Measurements from ENCODE around the gene COPS2. TPM values are rescaled to one million over a fixed set of nuclear protein-coding genes. Genes with fewer than 3 reads are reported as not detected.

COPS2 gene
- total RNA-seq, 4 donors from 2014 or later, result 37.2 to 59.5 (median 47.0) TPM

GRCh38 chr15:49121901-49122300 lies 33.5 kb downstream of the COPS2 start:
- WGBS, 2 donors, result 93 to 100% methylated on average over 1 of the region's 1 CpG
- DNase-seq, result no peak
- Histone ChIP-seq H3K36me3 (peaks cover 0 to 43% (median 0%) of the 10 kb centered on the region in 3 donors), H3K4me3 (no peak overlapping the region), H3K27ac (no peak overlapping the region), H3K27me3 (no peaks in the 10 kb centered on the region), H3K9me3 (no peaks in the 10 kb centered on the region), H3K4me1 (no peaks in the 10 kb centered on the region)
- TF ChIP-seq CTCF (IDR thresholded peaks at IDR 0.05) (no peak), POLR2A (IDR thresholded peaks at IDR 0.05) (no peak)
- intact Hi-C loops (cut with DNase I), result no loop called here

- no peak overlapping the region for H3K4me3 ChIP-seq
- H3K27ac ChIP-seq, result no peak overlapping the region
- intact Hi-C loops (cut with DNase I), result no loop called here
- H3K4me1 ChIP-seq, result no peaks in the 10 kb centered on the region
- WGBS, 2 donors, result 85% methylated on average over 4 of the region's 4 CpGs
- TF ChIP-seq POLR2A (IDR thresholded peaks at IDR 0.05) (no peak), CTCF (IDR thresholded peaks at IDR 0.05) (no peak)
- no peaks in the 10 kb centered on the region for H3K9me3 ChIP-seq
- H3K27me3 ChIP-seq, result no peaks in the 10 kb centered on the region
- H3K36me3 ChIP-seq, result peaks cover 0 to 34% (median 0%) of the 10 kb centered on the region in 3 donors
- DNase-seq, result no peak
Measured at GRCh38 chr15:49120832-49121231, 34.6 kb downstream of the COPS2 start.

- Histone ChIP-seq H3K36me3 (peaks cover 0 to 34% (median 0%) of the 10 kb centered on the region in 3 donors), H3K27me3 (no peaks in the 10 kb centered on the region), H3K4me1 (no peaks in the 10 kb centered on the region), H3K9me3 (no peaks in the 10 kb centered on the region), H3K27ac (no peak overlapping the region), H3K4me3 (no peak overlapping the region)
- no peak for DNase-seq
- WGBS, 2 donors, result 89 to 92% methylated on average over 4 of the region's 4 CpGs
- TF ChIP-seq POLR2A (IDR thresholded peaks at IDR 0.05) (no peak), CTCF (IDR thresholded peaks at IDR 0.05) (no peak)
- intact Hi-C loops (cut with DNase I), result no loop called here
Measured at GRCh38 chr15:49116108-49116857, 39.1 kb downstream of the COPS2 start.

- H3K4me3 ChIP-seq, result no peak overlapping the region
- intact Hi-C loops (cut with DNase I), result no loop called here
- 88 to 93% methylated on average over 2 of the region's 2 CpGs for WGBS, 2 donors
- no peak for DNase-seq
- H3K9me3 ChIP-seq, result no peaks in the 10 kb centered on the region
- no peaks in the 10 kb centered on the region for H3K27me3 ChIP-seq
- H3K36me3 ChIP-seq, result peaks cover 0 to 45% (median 0%) of the 10 kb centered on the region in 3 donors
- TF ChIP-seq CTCF (IDR thresholded peaks at IDR 0.05) (no peak), POLR2A (IDR thresholded peaks at IDR 0.05) (no peak)
- H3K4me1 ChIP-seq, result no peaks in the 10 kb centered on the region
- H3K27ac ChIP-seq, result no peak overlapping the region
Measured at GRCh38 chr15:49115062-49115461, 40.3 kb downstream of the COPS2 start.

GRCh38 chr15:49110158-49110944 lies 45.0 kb downstream of the COPS2 start:
- no peak for DNase-seq
- Histone ChIP-seq H3K4me3 (no peak overlapping the region), H3K27me3 (no peaks in the 10 kb centered on the region), H3K27ac (no peak overlapping the region), H3K36me3 (peaks cover 0 to 53% (median 4%) of the 10 kb centered on the region in 3 donors), H3K4me1 (no peaks in the 10 kb centered on the region), H3K9me3 (no peaks in the 10 kb centered on the region)
- intact Hi-C loops (cut with DNase I), result no loop called here
- WGBS, 2 donors, result 72 to 89% methylated on average over 2 of the region's 2 CpGs
- TF ChIP-seq CTCF (IDR thresholded peaks at IDR 0.05), result no peak
- TF ChIP-seq POLR2A (IDR thresholded peaks at IDR 0.05), result no peak

Measured in esophagus squamous epithelium (tissue), 5 donors.